Left ventricle myocardium inferior (tissue), 1 donor: Measurements from ENCODE around the gene KIAA1755. TPM values are rescaled to one million over a fixed set of nuclear protein-coding genes. Genes with fewer than 3 reads are reported as not detected.

Experiments used
- DNase-seq: peaks from one replicate; pipeline ENCODE4 v3.0.0-alpha.2; 2020
- H3K27ac ChIP-seq: fragments of 200-600 bp; replicated peaks from 2 replicates; pipeline ENCODE4 v1.8.0; 2021
- H3K27me3 ChIP-seq: fragments of 200-600 bp; 2 replicates; pipeline ENCODE4 v1.8.0; 2021; ENCODE audit warnings: low read depth
- H3K36me3 ChIP-seq: fragments of 200-600 bp; 2 replicates; pipeline ENCODE4 v1.8.0; 2021
- H3K4me1 ChIP-seq: fragments of 200-600 bp; 2 replicates; pipeline ENCODE4 v1.8.0; 2021
- H3K4me3 ChIP-seq: fragments of 200-600 bp; 2 replicates; pipeline ENCODE4 v1.8.0; 2021; ENCODE audit warnings: mild to moderate bottlenecking, moderate library complexity
- H3K9me3 ChIP-seq: fragments of 200-600 bp; replicated peaks from 2 replicates; pipeline ENCODE4 v1.8.0; 2021
- intact Hi-C: fragments of 100-400 bp; cut with micrococcal nuclease; formaldehyde crosslinking; loops from one replicate; pipeline ENCODE4 v1.11.0; 2022
- total RNA-seq: library from RNA; stranded (reverse); fragmentation: NEBNext Ultra II Directional; extraction: Animal tissue kit (Norgen Biotek cat#: 25700); gene quantifications from one replicate; pipeline ENCODE4 v1.2.1, GENCODE V29; 2021
- TF ChIP-seq, protein P1 (sequence below): fragments of 200-600 bp; IDR thresholded peaks from 2 replicates; pipeline ENCODE4 v1.8.0; 2021; ENCODE audit warnings: antibody characterized with exemption, mild to moderate bottlenecking, borderline replicate concordance
- donor health status: DM: no; HTN: yes; CAD: no; lungs with severe emphysema.

KIAA1755 gene
- total RNA-seq, 1 donor from 2014 or later: 7.1 TPM

DNA sequence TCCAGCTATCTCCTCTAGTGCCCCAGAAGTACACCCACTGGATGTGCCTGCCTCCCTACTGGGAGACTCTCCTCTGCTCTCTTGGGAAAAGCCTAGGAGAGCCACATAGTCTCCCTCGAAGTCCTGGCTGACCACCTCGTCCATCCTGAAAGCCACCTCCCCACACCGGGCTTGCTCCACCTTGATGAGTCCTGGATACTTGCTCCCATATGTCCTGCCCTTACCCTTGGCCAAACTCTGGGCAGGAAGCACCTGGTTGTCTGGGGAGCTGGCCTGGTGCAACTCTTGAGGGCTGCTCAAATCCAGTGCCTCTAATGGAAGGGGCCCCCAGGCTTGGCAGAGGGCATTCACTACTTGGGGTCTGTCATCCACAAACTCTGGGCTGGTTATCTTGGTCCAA is 19.3 kb downstream of the KIAA1755 start:
- Histone ChIP-seq H3K27ac (no peak overlapping the region), H3K9me3 (peaks cover 25% of the 10 kb centered on the region), H3K4me3 (no peak overlapping the region), H3K4me1 (peaks cover 12% of the 10 kb centered on the region), H3K27me3 (peaks cover 20% of the 10 kb centered on the region), H3K36me3 (peaks cover 18% of the 10 kb centered on the region)
- TF ChIP-seq, protein P1, sequence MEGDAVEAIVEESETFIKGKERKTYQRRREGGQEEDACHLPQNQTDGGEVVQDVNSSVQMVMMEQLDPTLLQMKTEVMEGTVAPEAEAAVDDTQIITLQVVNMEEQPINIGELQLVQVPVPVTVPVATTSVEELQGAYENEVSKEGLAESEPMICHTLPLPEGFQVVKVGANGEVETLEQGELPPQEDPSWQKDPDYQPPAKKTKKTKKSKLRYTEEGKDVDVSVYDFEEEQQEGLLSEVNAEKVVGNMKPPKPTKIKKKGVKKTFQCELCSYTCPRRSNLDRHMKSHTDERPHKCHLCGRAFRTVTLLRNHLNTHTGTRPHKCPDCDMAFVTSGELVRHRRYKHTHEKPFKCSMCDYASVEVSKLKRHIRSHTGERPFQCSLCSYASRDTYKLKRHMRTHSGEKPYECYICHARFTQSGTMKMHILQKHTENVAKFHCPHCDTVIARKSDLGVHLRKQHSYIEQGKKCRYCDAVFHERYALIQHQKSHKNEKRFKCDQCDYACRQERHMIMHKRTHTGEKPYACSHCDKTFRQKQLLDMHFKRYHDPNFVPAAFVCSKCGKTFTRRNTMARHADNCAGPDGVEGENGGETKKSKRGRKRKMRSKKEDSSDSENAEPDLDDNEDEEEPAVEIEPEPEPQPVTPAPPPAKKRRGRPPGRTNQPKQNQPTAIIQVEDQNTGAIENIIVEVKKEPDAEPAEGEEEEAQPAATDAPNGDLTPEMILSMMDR: no peak
- no peak for DNase-seq
- intact Hi-C loops: no loop called here

DNA sequence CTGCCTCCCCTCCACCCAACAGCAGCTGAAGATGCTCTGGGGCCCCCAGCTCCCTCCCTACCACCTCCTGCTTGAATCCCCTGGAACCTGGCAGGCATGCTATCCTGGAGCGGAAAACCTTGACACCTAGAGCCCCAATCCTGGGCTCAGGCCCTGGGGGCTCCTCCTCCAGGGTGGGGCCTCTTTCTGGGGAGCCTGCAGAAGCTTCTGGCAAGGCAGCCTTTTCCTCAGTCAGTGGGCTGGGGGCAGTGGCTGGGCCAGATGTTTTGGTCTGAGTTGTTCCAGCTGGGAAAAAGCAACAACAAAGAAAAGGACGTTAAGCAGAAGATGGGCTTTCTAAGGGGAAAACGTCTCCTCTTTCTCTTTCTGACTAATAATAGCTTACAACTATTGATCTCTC is 21.1 kb downstream of the KIAA1755 start:
- intact Hi-C loops: no loop called here
- no peak for DNase-seq
- peaks cover 25% of the 10 kb centered on the region for H3K9me3 ChIP-seq

DNA sequence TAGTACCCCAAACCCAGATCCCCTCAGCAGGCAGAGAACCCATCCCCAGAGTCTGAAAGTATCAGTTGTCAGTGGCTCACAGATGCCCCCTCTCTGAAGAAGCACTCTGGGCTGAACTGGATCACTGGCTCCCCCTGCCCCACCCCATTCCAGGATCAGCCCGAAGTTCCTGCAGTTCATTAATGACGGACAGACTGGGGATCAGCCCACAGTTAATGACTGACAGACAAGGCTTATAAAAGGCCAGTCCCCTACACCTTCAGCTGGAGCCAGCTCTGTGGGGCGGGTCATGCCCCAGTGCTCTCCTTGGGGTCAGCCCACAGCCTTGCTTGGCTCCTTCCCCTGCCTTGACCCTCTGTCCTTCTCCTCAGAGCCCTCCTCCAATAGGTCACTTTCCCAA is 21.7 kb downstream of the KIAA1755 start:
- peaks cover 18% of the 10 kb centered on the region for H3K36me3 ChIP-seq
- DNase-seq: no peak
- no peak overlapping the region for H3K4me3 ChIP-seq
- H3K27ac ChIP-seq: no peak overlapping the region
- H3K27me3 ChIP-seq: peaks cover 20% of the 10 kb centered on the region
- intact Hi-C loops: no loop called here
- H3K9me3 ChIP-seq: peaks cover 25% of the 10 kb centered on the region
- H3K4me1 ChIP-seq: no peaks in the 10 kb centered on the region
- TF ChIP-seq, protein P1: no peak

More for the DNA sequence above, 21.1 kb downstream of the KIAA1755 start:
- H3K4me3 ChIP-seq: no peak overlapping the region
- TF ChIP-seq, protein P1: no peak
- no peaks in the 10 kb centered on the region for H3K4me1 ChIP-seq
- H3K27ac ChIP-seq: no peak overlapping the region
- H3K36me3 ChIP-seq: peaks cover 18% of the 10 kb centered on the region
- peaks cover 20% of the 10 kb centered on the region for H3K27me3 ChIP-seq

DNA sequence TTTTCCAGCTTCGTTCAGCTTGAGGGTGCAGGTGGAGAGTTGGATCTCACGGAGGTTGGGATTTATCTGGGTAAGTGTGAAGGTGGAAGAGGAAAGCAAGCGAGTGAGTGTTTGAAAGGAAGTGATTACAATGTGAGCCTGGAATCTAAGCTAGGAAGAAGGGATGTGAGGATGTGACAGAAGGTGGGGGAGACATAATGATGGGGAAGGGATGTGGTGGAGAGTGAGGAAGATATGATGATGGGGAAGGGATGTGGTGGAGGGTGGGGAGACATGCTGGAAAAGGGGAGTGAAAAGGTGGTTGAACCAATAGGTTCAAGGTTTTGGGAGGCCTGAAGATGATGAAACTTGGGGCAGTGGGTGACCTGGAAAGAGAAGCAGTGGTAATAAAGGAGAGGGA is 23.2 kb downstream of the KIAA1755 start:
- Histone ChIP-seq H3K27me3 (peaks cover 20% of the 10 kb centered on the region), H3K36me3 (peaks cover 6% of the 10 kb centered on the region), H3K9me3 (peaks cover 11% of the 10 kb centered on the region), H3K4me1 (no peaks in the 10 kb centered on the region), H3K27ac (no peak overlapping the region), H3K4me3 (no peak overlapping the region)
- intact Hi-C loops: no loop called here
- no peak for DNase-seq
- TF ChIP-seq, protein P1: no peak

DNA sequence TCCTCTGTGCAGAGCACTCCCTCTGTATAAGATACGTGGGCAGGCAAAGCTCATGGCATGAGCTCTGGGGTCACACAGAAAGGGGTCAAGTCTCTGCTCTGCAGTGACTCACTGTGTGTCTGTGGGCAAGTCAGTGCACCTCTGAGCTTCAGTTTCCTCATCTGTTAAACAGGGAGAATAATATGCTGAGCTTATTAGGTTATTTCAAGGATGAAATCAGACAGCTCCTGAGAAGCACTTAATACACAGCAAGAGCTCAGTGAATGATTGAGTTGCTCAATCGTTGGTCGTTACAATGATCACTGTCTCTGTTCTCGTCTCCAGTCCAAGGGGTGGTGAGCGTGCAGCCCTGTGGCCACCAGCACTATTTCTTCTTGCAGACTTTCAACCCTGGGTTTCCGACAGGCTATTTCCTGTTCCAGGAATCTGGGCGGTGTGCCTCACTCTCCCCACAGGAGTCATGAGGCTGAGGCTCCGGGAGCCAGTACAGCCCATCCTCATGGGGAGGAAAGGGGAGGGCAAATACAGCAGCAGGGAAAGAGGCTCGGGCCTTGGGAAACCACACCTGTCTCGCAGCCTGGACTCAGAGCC is 28.9 kb downstream of the KIAA1755 start:
- intact Hi-C loops: loop anchor here (5.0 kb wide), 1 partner anchor 91 kb away; no protein-coding TSS in a partner anchor
- H3K27ac ChIP-seq: peak overlapping the region; percentile 33
- peaks cover 11% of the 10 kb centered on the region for H3K4me1 ChIP-seq
- no peak overlapping the region for H3K4me3 ChIP-seq
- TF ChIP-seq, protein P1: no peak
- H3K9me3 ChIP-seq: no peaks in the 10 kb centered on the region
- H3K27me3 ChIP-seq: peaks cover 4% of the 10 kb centered on the region
- DNase-seq: peak; percentile 55
- no peaks in the 10 kb centered on the region for H3K36me3 ChIP-seq
